MM.1S (cell line): ENCODE measurements around the gene ZNF827.

Experiments used
- DNase-seq: peaks from one replicate; pipeline ENCODE4 v3.0.0-alpha.2; 2015
- H2AFZ ChIP-seq: fragments of 300-600 bp; sonication (generic); 2 replicates; pipeline ENCODE4 v1.6.0; 2016; ENCODE audit warnings: antibody characterized with exemption, low read length
- H3F3A ChIP-seq: fragments of 300-600 bp; sonication (generic); 2 replicates; pipeline ENCODE4 v1.6.1; 2016; ENCODE audit warnings: mild to moderate bottlenecking, antibody characterized with exemption, low read length, moderate library complexity, mixed read lengths; ENCODE audit not compliant: insufficient read depth
- H3K27ac ChIP-seq: fragments of 300-600 bp; sonication (generic); 2 replicates; pipeline ENCODE4 v1.5.1; 2016; ENCODE audit warnings: mild to moderate bottlenecking, low read length
- H3K27me3 ChIP-seq: fragments of 300-600 bp; sonication (generic); replicated peaks from 2 replicates; pipeline ENCODE4 v1.6.0; 2016; ENCODE audit warnings: low read length; ENCODE audit not compliant: insufficient read depth
- H3K36me3 ChIP-seq: fragments of 300-600 bp; sonication (generic); replicated peaks from 2 replicates; pipeline ENCODE4 v1.6.1; 2016; ENCODE audit warnings: mild to moderate bottlenecking, low read length, mixed read lengths; ENCODE audit not compliant: insufficient read depth
- H3K4me1 ChIP-seq: fragments of 300-600 bp; sonication (generic); 2 replicates; pipeline ENCODE4 v1.6.1; 2016; ENCODE audit warnings: low read length, mixed read lengths
- H3K4me2 ChIP-seq: fragments of 300-600 bp; sonication (generic); 2 replicates; pipeline ENCODE4 v1.6.0; 2016; ENCODE audit warnings: low read depth, low read length
- H3K4me3 ChIP-seq: fragments of 300-600 bp; sonication (generic); 2 replicates; pipeline ENCODE4 v1.5.1; 2016; ENCODE audit warnings: low read length, mixed read lengths
- H3K79me2 ChIP-seq: fragments of 300-600 bp; sonication (generic); 2 replicates; pipeline ENCODE4 v1.6.1; 2016; ENCODE audit warnings: mixed run types, low read length, mixed read lengths
- H3K9ac ChIP-seq: fragments of 300-600 bp; sonication (generic); 2 replicates; pipeline ENCODE4 v1.6.1; 2016; ENCODE audit warnings: low read length, mixed read lengths
- H3K9me2 ChIP-seq: fragments of 300-600 bp; sonication (generic); replicated peaks from 2 replicates; pipeline ENCODE4 v1.6.1; 2016; ENCODE audit warnings: mild to moderate bottlenecking, low read length, mixed read lengths; ENCODE audit not compliant: insufficient read depth
- H3K9me3 ChIP-seq: fragments of 300-600 bp; sonication (generic); replicated peaks from 2 replicates; pipeline ENCODE4 v1.6.1; 2016; ENCODE audit warnings: mild to moderate bottlenecking, low read length, mixed read lengths; ENCODE audit not compliant: insufficient read depth
- H4K20me1 ChIP-seq: fragments of 300-600 bp; sonication (generic); 2 replicates; pipeline ENCODE4 v1.6.1; 2016; ENCODE audit warnings: mild to moderate bottlenecking, low read length, moderate library complexity, mixed read lengths; ENCODE audit not compliant: insufficient read depth
- CTCF ChIP-seq: fragments of 300-600 bp; sonication (generic); IDR thresholded peaks from 2 replicates; pipeline ENCODE4 v1.5.1; 2016; ENCODE audit warnings: antibody characterized with exemption, low read length, mixed read lengths
- EZH2 ChIP-seq: fragments of 300-600 bp; sonication (generic); optimal IDR thresholded peaks from 2 replicates; pipeline ENCODE3; 2017; ENCODE audit warnings: low read depth, mild to moderate bottlenecking, antibody characterized with exemption, low read length, mixed read lengths
- EZH2phosphoT487 ChIP-seq: fragments of 300-600 bp; sonication (generic); IDR thresholded peaks from 2 replicates; pipeline ENCODE4 v1.6.1; 2018; ENCODE audit warnings: antibody characterized with exemption, low read length

The ZNF827 gene

GRCh38 chr4:145907390-145907789 is 31.2 kb downstream of the ZNF827 start:
- Histone ChIP-seq H3K9ac (no peak overlapping the region), H3K9me3 (no peaks in the 10 kb centered on the region), H3K4me3 (no peak overlapping the region), H3K79me2 (no peaks in the 10 kb centered on the region), H2AFZ (no peak overlapping the region), H3K4me2 (no peak overlapping the region), H3K27ac (no peak overlapping the region), H3K9me2 (no peaks in the 10 kb centered on the region), H3K27me3 (no peaks in the 10 kb centered on the region), H3K4me1 (no peaks in the 10 kb centered on the region), H4K20me1 (no peaks in the 10 kb centered on the region), H3K36me3 (no peaks in the 10 kb centered on the region), H3F3A (no peaks in the 10 kb centered on the region)
- TF ChIP-seq EZH2 (no peak), EZH2phosphoT487 (no peak), CTCF (no peak)
- no peak for DNase-seq

GRCh38 chr4:145904413-145905177 is 34.0 kb downstream of the ZNF827 start:
- Histone ChIP-seq H3K4me1 (no peaks in the 10 kb centered on the region), H3K79me2 (no peaks in the 10 kb centered on the region), H3K9me3 (no peaks in the 10 kb centered on the region), H3K4me3 (no peak overlapping the region), H3K4me2 (no peak overlapping the region), H4K20me1 (no peaks in the 10 kb centered on the region), H3K36me3 (no peaks in the 10 kb centered on the region), H3K27me3 (no peaks in the 10 kb centered on the region), H2AFZ (no peak overlapping the region), H3K9ac (no peak overlapping the region), H3F3A (no peaks in the 10 kb centered on the region), H3K9me2 (no peaks in the 10 kb centered on the region), H3K27ac (no peak overlapping the region)
- no peak for TF ChIP-seq EZH2
- no peak for DNase-seq

GRCh38 chr4:145902522-145902921 is 36.1 kb downstream of the ZNF827 start:
- no peaks in the 10 kb centered on the region for H4K20me1 ChIP-seq
- H2AFZ ChIP-seq, result no peak overlapping the region
- no peaks in the 10 kb centered on the region for H3K27me3 ChIP-seq
- no peak overlapping the region for H3K27ac ChIP-seq
- H3K4me3 ChIP-seq, result no peak overlapping the region
- no peak overlapping the region for H3K4me2 ChIP-seq
- TF ChIP-seq CTCF, result no peak
- TF ChIP-seq EZH2, result no peak
- TF ChIP-seq EZH2phosphoT487, result no peak
- no peak overlapping the region for H3K9ac ChIP-seq
- H3K79me2 ChIP-seq, result no peaks in the 10 kb centered on the region
- no peaks in the 10 kb centered on the region for H3F3A ChIP-seq
- no peaks in the 10 kb centered on the region for H3K4me1 ChIP-seq
- no peak for DNase-seq
- no peaks in the 10 kb centered on the region for H3K9me3 ChIP-seq
- no peaks in the 10 kb centered on the region for H3K9me2 ChIP-seq
- H3K36me3 ChIP-seq, result no peaks in the 10 kb centered on the region

GRCh38 chr4:145899886-145900460 is 38.6 kb downstream of the ZNF827 start:
- no peak for DNase-seq
- H3K9me3 ChIP-seq, result no peaks in the 10 kb centered on the region
- H2AFZ ChIP-seq, result no peak overlapping the region
- no peak overlapping the region for H3K4me2 ChIP-seq
- no peaks in the 10 kb centered on the region for H3K4me1 ChIP-seq
- H3K36me3 ChIP-seq, result no peaks in the 10 kb centered on the region
- no peaks in the 10 kb centered on the region for H3K27me3 ChIP-seq
- no peaks in the 10 kb centered on the region for H4K20me1 ChIP-seq
- no peaks in the 10 kb centered on the region for H3F3A ChIP-seq
- no peak overlapping the region for H3K9ac ChIP-seq
- no peak overlapping the region for H3K27ac ChIP-seq
- no peaks in the 10 kb centered on the region for H3K79me2 ChIP-seq
- no peak overlapping the region for H3K4me3 ChIP-seq
- no peaks in the 10 kb centered on the region for H3K9me2 ChIP-seq
- TF ChIP-seq EZH2 (no peak), EZH2phosphoT487 (no peak)
